Pancreas (tissue), 10 donors: ENCODE results near the gene FBXL12. TPM values are rescaled to one million over a fixed set of nuclear protein-coding genes. Genes with fewer than 3 reads are reported as not detected.

Experiments used
- ATAC-seq, 4 donors: fragments of 200-7000 bp; cut with Tn5 transposase; one replicate each; pipeline versions ENCODE4 v1.8.0 to v1.9.1; 2020; ENCODE audit warnings: mild to moderate bottlenecking in 4 of 4, moderate library complexity in 4 of 4
- DNase-seq, 6 donors: peaks; one replicate each; pipeline ENCODE4 v3.0.0-alpha.2; 2020
- FAIRE-seq: peaks from 2 replicates; lab custom pipeline; 2012; peaks lifted over from hg19 to GRCh38; lab: Jason Lieb, UNC
- H3K27ac ChIP-seq, 4 donors: fragments of 200-600 bp; sonication (generic); 1 replicate in 3 of 4; 2 replicates in 1 of 4; pipeline versions ENCODE4 v1.5.0 to v1.8.0; 2020
- H3K27me3 ChIP-seq, 4 donors: fragments of 200-600 bp; one replicate each; pipeline ENCODE4 v1.8.0; 2021
- H3K36me3 ChIP-seq, 3 donors: fragments of 200-600 bp; sonication (generic) in 1 of 3; one replicate each; pipeline versions ENCODE4 v1.5.0 to v1.8.0; 2020 to 2021
- H3K4me1 ChIP-seq, 3 donors: fragments of 200-600 bp; one replicate each; pipeline ENCODE4 v1.8.0; 2021
- H3K4me3 ChIP-seq, 4 donors: fragments of 200-600 bp; sonication (generic) in 2 of 4; one replicate each; pipeline versions ENCODE4 v1.5.0 to v1.8.0; 2020 to 2021
- H3K9me3 ChIP-seq, 4 donors: fragments of 200-600 bp; one replicate each; pipeline ENCODE4 v1.8.0; 2021
- CTCF ChIP-seq, 4 donors: fragments of 200-600 bp; sonication (generic) in 3 of 4; IDR thresholded peaks; one replicate each; pipeline versions ENCODE4 v1.5.0 to v1.8.0; 2021; ENCODE audit warnings: antibody characterized with exemption in 4 of 4
- WGBS, 2 donors: extraction: QIAGEN DNeasy Blood & Tissue Kit; methylation state at CpG; one replicate each; pipeline ENCODE4 v1.1.7; 2013; 5-methylcytosine and 5-hydroxymethylcytosine counted together
- intact Hi-C, 3 donors: fragments of 100-400 bp; cut with DNase I; formaldehyde crosslinking; loops; one replicate each; pipeline versions ENCODE4 v1.11.1 to v1.14.2; 2022
- polyA plus RNA-seq, 2 donors: library from polyadenylated mRNA; stranded (reverse); fragments of 200-250 nt; gene quantifications; one replicate each; pipeline ENCODE4 v1.2.3, GENCODE V29; 2013
- total RNA-seq, 6 donors: library from RNA; stranded (reverse); fragmentation: NEBNext Ultra II Directional in 4 of 6; extraction: Animal tissue kit (Norgen Biotek cat#: 25700) in 4 of 6; gene quantifications; one replicate each; pipeline versions ENCODE4 v1.2.1 to v1.2.4, GENCODE V29; 2021 to 2023
- donor health status: healthy with polysubstance abuse.
- donor health status: DM: no; HTN: no; CAD: no; lungs with moderate emphysema.
- donor health status: DM: no; HTN: no; CAD: no.
- donor health status: control.
- donor health status: control.
- donor health status: Bipolar disorder and iron deficiency.
- donor health status: DM: yes; HTN: yes; CAD: no.
- donor health status: DM: no; HTN: no; CAD: no.
- donor health status: DM: no; HTN: no; CAD: no.
- donor health status: DM: yes; HTN: yes; CAD: no.

The FBXL12 gene
- total and polyA plus RNA-seq, 8 donors = 6.5 to 20.5 (median 7.5) TPM

DNA sequence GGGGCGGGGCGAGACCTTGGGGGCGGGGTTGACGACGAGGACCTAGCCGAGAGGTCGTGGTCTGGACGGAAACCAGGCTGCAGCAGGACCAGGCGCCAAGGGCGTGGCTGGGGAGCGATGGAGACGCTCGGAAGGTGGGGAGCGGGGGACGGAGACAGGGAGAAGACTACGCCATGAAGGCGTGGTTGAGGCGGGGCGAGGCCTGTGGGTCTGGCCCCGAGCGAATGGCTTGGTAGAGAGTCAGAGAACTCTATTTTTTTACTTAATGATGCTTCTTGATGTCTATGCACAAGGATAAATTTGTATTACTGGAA is 674 bp upstream of the FBXL12 start:
- Histone ChIP-seq H3K9me3 (no peaks in the 10 kb centered on the region), H3K4me1 (peaks cover 7 to 14% (median 8%) of the 10 kb centered on the region in 3 donors), H3K27me3 (no peaks in the 10 kb centered on the region), H3K36me3 (no peaks in the 10 kb centered on the region), H3K4me3 (peak overlapping the region in 2 of 4 donors; percentile 17 to 30), H3K27ac (peak overlapping the region in 3 of 4 donors; percentile 43 to 68 (median 62))
- FAIRE-seq = no peak
- TF ChIP-seq CTCF (IDR thresholded peaks at IDR 0.05) = no peak
- intact Hi-C loops = no loop called here
- WGBS, 2 donors = 1% methylated on average over 21 of the region's 21 CpGs
- no peak for ATAC-seq
- no peak for DNase-seq

DNA sequence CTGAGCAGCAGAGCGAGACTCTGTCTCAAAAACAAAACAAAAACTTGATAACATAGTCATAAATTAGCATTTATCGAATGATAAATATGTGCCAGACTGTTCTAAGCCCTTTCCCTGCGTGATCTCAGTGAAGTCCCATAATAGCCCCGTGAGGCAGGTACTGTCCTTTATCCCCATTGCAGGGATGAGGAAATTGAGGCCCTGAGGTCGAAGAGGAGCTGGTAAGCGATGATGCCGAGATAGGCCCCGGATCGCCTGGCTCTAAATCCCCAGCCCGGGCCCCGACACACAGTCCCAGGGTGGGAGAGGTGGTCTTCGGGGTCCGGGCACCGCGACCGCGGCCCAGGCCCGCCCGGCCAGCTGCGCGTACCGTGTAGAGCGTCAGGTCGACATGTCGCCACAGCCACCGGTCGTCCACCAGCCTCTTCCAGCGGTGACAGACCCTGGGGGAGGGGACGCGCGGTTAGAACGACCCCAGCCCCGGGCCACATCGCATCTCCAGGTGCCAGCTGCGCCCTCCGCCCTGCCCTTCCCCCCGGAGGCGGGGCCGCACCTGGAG is 625 bp downstream of the FBXL12 start:
- peak overlapping the region; percentile 87 to 94 (median 91) for H3K27ac ChIP-seq
- H3K4me3 ChIP-seq = peak overlapping the region; percentile 61 to 99 (median 82)
- DNase-seq (peak in 1 of 6 donors; percentile 82), ATAC-seq (no peak), FAIRE-seq (no peak)
- no peaks in the 10 kb centered on the region for H3K9me3 ChIP-seq
- H3K4me1 ChIP-seq = peaks cover 7 to 14% (median 8%) of the 10 kb centered on the region in 3 donors
- no peak for TF ChIP-seq CTCF (IDR thresholded peaks at IDR 0.05)
- intact Hi-C loops = no loop called here
- no peaks in the 10 kb centered on the region for H3K27me3 ChIP-seq
- H3K36me3 ChIP-seq = no peaks in the 10 kb centered on the region
- WGBS, 2 donors = 3 to 4% methylated on average over 34 to 39 of the region's 39 CpGs

DNA sequence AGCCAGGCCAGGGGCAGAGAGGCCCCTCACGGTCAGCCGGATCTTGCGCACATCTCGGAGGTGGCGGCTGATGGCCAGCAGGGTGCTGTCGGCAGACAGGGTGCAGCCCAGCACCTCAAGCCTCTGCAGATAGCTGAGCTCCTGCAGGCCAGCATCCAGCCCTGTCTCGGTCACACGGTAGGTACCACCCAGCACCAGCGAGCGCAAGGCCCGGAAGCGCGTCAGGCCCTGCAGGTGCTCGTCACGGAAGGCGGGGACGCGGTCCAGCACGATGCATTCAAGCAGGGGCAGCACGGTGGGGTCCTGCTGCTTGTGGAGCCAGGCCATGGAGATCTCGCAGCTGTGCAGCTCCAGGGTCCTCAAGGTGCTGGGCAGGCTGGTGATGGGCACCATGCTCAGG is 7.7 kb downstream of the FBXL12 start:
- no peak overlapping the region for H3K27ac ChIP-seq
- DNase-seq = peak in 1 of 6 donors; percentile 65
- no peak for TF ChIP-seq CTCF (IDR thresholded peaks at IDR 0.05)
- no peaks in the 10 kb centered on the region for H3K4me1 ChIP-seq
- WGBS, 2 donors = 97 to 99% methylated on average over 21 of the region's 21 CpGs
- no peak for FAIRE-seq
- peaks cover 0 to 25% (median 10%) of the 10 kb centered on the region in 3 donors for H3K36me3 ChIP-seq
- no peaks in the 10 kb centered on the region for H3K27me3 ChIP-seq
- no peaks in the 10 kb centered on the region for H3K9me3 ChIP-seq
- intact Hi-C loops = no loop called here
- no peak for ATAC-seq
- no peak overlapping the region for H3K4me3 ChIP-seq

GRCh38 chr19:9808855-9809824 is 9.7 kb downstream of the FBXL12 start:
- Histone ChIP-seq H3K9me3 (no peaks in the 10 kb centered on the region), H3K36me3 (peaks cover 0 to 25% (median 10%) of the 10 kb centered on the region in 3 donors), H3K27ac (no peak overlapping the region), H3K4me3 (no peak overlapping the region), H3K27me3 (no peaks in the 10 kb centered on the region), H3K4me1 (no peaks in the 10 kb centered on the region)
- 90 to 96% methylated on average over 11 of the region's 11 CpGs for WGBS, 2 donors
- TF ChIP-seq CTCF (IDR thresholded peaks at IDR 0.05) = no peak
- FAIRE-seq (no peak), ATAC-seq (no peak), DNase-seq (no peak)
- intact Hi-C loops = no loop called here
